ENCODE measurements around the gene MOBP.

GRCh38 chr3:39531665-39532064, 64.2 kb downstream of the MOBP start:
- TF ChIP-seq CTCF (optimal IDR thresholded peaks at IDR 0.05 in 1 of 3, IDR thresholded peaks at IDR 0.05 in 1 of 3, conservative IDR thresholded peaks at IDR 0.05 in 1 of 3; ENCODE audit: extremely low read depth in 1 of 3, insufficient read depth in 2 of 3, low read length in 3 of 3) (no peak), EZH2 (IDR thresholded peaks at IDR 0.05; ENCODE audit: low read length) (no peak)
